Thoracic aorta endothelial cell (primary cell): ENCODE data around the gene FZD8. TPM values are rescaled to one million over a fixed set of nuclear protein-coding genes. Genes with fewer than 3 reads are reported as not detected.

ENCODE experiments used
- total RNA-seq: library from RNA; depleted of rRNA; stranded (reverse); fragments of >200 nt; gene quantifications from 2 replicates; pipeline ENCODE4 v1.2.3, GENCODE V29; 2012

FZD8 gene, protein sequence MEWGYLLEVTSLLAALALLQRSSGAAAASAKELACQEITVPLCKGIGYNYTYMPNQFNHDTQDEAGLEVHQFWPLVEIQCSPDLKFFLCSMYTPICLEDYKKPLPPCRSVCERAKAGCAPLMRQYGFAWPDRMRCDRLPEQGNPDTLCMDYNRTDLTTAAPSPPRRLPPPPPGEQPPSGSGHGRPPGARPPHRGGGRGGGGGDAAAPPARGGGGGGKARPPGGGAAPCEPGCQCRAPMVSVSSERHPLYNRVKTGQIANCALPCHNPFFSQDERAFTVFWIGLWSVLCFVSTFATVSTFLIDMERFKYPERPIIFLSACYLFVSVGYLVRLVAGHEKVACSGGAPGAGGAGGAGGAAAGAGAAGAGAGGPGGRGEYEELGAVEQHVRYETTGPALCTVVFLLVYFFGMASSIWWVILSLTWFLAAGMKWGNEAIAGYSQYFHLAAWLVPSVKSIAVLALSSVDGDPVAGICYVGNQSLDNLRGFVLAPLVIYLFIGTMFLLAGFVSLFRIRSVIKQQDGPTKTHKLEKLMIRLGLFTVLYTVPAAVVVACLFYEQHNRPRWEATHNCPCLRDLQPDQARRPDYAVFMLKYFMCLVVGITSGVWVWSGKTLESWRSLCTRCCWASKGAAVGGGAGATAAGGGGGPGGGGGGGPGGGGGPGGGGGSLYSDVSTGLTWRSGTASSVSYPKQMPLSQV
- 15.3 and 22.5 TPM in 2 replicates for total RNA-seq

DNA sequence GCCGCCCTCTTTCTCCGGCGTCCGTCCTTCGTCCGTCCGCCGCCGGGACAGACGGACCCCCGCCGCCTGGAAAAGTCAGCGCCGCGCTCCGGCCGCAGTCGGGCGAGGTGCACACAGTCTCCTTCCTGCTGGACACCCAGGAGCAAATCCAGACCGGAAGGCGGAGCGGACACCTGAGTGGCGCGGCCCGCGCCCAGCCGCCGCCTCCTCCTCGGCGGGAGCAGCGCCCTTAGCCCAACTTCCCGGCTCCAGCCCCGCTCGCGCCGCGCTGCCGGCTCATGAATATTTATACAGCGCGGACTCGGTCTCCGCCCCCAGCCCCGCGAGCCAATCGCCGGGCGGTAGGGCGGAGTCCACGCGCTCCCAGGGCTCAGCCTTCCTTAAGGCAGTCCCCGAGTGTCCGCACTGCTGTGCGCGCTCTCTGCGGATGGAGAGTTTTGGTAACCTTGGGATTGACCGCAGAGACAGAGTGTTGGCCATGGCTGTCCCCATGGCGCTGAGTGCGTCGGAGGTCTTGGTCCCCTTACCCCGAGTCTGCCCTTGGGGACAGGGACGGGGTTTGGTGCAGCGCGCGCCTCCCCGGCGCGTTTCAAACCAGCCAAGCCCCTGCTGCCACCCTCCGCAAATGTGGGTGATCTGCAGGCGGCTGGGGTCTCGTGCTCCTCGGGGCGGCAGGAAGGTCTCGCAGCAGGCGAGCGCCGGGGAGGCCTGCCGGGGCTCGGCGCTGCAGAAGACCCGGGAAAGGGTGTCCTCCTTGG, at the start of gene FZD8:
FZD8 (minus strand) TSS at position 262 of the 758 bp plus-strand sequence. CDS start 867 bp downstream, outside the sequence.

DNA sequence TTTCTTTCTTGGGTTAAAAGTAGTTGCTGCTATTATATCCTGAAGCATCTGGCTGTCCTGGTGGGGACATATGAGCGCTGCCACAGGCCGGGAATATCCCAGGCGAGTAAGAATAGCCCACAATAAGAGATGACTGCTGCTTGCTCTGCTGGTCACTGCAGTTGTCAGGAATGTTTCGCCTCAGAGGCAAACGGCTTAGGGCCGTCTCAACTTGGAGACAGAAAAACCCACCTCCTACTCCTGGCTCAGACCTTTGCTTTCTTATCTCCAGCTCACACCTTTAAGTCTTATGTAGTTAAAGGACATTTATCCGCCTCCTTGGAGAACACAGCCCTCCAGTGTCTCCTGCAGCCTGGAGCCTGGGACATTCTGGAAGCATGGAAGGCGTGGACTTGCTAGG, 36.9 kb downstream of the FZD8 start, which contains the start of gene GJD4:
GJD4 (plus strand) TSS at position 151 of the 400 bp plus-strand sequence; CDS start at position 378, 227 bp downstream.

Other genes with a start within 250 kb of the FZD8 start
- not detected in 2 replicates for gene GJD4, start 37.0 kb downstream of the FZD8 start, total RNA-seq